ENCODE measurements around the gene KRTAP10-2.
"Not testable (repeated sequence)": the region's sequence is repeated elsewhere in the genome, so short reads cannot be mapped to it uniquely, and the experiment has no call there.

KRTAP10-2 gene

DNA sequence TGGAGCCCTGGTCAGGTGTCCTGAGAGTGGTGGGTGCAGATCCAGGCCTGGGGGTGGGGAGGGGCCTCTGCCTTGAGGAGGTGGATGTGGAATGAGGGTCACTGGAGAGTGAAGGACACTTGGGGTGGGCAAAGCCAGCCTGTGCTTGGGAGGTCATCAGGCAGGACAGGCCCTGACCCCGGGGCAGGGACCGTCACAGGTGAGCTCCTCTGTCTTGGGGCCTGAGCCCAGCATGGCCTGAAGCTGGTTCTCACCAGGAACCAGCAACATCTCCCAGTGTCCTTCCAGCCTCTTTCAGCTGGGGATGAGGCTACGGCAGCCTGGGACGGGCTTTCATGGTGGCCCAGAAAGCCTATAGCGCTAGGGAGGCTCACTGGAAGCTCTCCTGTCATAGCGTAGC lies 831 bp upstream of the KRTAP10-2 start:
- DNase-seq (ENCODE audit: low spot score) = no peak

GRCh38 chr21:44550807-44551206 lies 498 bp downstream of the KRTAP10-2 start:
- DNase-seq (ENCODE audit: low spot score) = no peak
- TF ChIP-seq CTCF (IDR thresholded peaks at IDR 0.05; ENCODE audit: extremely low read depth, insufficient read depth, missing control alignments) = no peak
- in situ Hi-C loops (cut with MboI; ENCODE audit: low pct_unique_long_range_greater_than_20kb, low sequenced_read_pairs, unreplicated experiment) = no loop called here

More for the DNA sequence above, 831 bp upstream of the KRTAP10-2 start:
- no peak for TF ChIP-seq CTCF (IDR thresholded peaks at IDR 0.05; ENCODE audit: extremely low read depth, insufficient read depth, missing control alignments)
- in situ Hi-C loops (cut with MboI; ENCODE audit: low pct_unique_long_range_greater_than_20kb, low sequenced_read_pairs, unreplicated experiment) = no loop called here

DNA sequence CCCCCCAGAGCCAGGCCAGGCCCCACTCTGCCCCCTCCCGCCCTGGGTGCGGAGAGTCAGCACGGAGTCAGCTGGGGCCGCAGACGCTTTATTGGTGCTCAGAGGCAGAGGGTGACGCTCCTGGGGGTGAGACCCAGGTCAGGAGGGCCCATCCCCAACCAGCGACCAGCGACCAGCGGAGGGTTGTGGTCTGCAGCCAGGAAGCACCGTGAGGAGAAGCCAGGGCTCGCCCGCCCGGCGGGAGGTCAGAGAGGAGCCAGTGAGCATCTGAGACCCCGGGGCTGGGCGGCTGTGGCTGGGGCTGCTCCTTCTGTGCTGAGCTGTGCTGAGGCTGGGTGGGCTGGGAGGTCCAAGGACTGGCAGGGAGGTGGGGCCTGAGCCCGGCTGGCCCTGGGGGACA lies 1.0 kb downstream of the KRTAP10-2 start:
- DNase-seq (ENCODE audit: low spot score); in situ Hi-C loops (cut with MboI; ENCODE audit: low pct_unique_long_range_greater_than_20kb, low sequenced_read_pairs, unreplicated experiment): not testable (repeated sequence)

GRCh38 chr21:44549525-44550211 lies 1.6 kb downstream of the KRTAP10-2 start:
- in situ Hi-C loops (cut with MboI; ENCODE audit: low pct_unique_long_range_greater_than_20kb, low sequenced_read_pairs, unreplicated experiment) = no loop called here
- no peak for DNase-seq (ENCODE audit: low spot score)
- TF ChIP-seq CTCF (IDR thresholded peaks at IDR 0.05; ENCODE audit: extremely low read depth, insufficient read depth, missing control alignments) = no peak

DNA sequence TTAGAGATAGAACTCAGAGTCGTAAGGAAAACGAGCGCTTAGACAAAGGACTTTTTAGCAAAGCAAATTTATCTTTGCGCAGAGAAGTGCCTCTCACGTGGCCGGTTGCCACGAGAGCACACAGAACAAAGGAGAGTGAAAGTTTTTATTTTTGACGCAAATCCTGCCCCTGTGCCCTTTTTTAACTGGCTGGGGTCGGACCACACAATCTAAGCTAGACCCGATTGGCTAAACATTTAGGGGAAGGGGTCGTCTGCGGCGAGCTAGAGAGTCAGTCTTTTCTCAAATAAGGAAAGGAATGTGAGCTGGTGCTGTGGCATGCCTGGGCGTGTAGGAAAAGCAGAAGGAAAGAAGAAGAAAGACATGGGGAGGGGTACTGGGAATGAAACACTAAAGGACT lies 2.4 kb downstream of the KRTAP10-2 start:
- in situ Hi-C loops (cut with MboI; ENCODE audit: low pct_unique_long_range_greater_than_20kb, low sequenced_read_pairs, unreplicated experiment) = no loop called here
- no peak for TF ChIP-seq CTCF (IDR thresholded peaks at IDR 0.05; ENCODE audit: extremely low read depth, insufficient read depth, missing control alignments)
- no peak for DNase-seq (ENCODE audit: low spot score)

GRCh38 chr21:44548381-44548780 lies 2.9 kb downstream of the KRTAP10-2 start:
- TF ChIP-seq CTCF (IDR thresholded peaks at IDR 0.05; ENCODE audit: extremely low read depth, insufficient read depth, missing control alignments) = no peak
- DNase-seq (ENCODE audit: low spot score) = no peak
- in situ Hi-C loops (cut with MboI; ENCODE audit: low pct_unique_long_range_greater_than_20kb, low sequenced_read_pairs, unreplicated experiment) = no loop called here

- no peak for DNase-seq (ENCODE audit: low spot score)
- TF ChIP-seq CTCF (IDR thresholded peaks at IDR 0.05; ENCODE audit: extremely low read depth, insufficient read depth, missing control alignments) = no peak
- in situ Hi-C loops (cut with MboI; ENCODE audit: low pct_unique_long_range_greater_than_20kb, low sequenced_read_pairs, unreplicated experiment) = no loop called here
Observed at GRCh38 chr21:44547656-44548331, 3.5 kb downstream of the KRTAP10-2 start.

Measured in GM13977 (cell line).